SH-SY5Y (cell line): ENCODE measurements around the gene KRT12.

Source experiments
- GATA2 ChIP-seq: IDR thresholded peaks from 2 replicates; pipeline ENCODE4 v1.6.1; 2011; ENCODE audit warnings: mild to moderate bottlenecking, low read depth, low read length
- GATA3 ChIP-seq: IDR thresholded peaks from 2 replicates; pipeline ENCODE4 v1.6.1; 2011; ENCODE audit warnings: low read depth, mild to moderate bottlenecking, low read length, moderate library complexity

KRT12 gene

GRCh38 chr17:40818733-40819527 is 48.1 kb downstream of the KRT12 start:
- no peak for TF ChIP-seq GATA3
- TF ChIP-seq GATA2 = no peak

- TF ChIP-seq GATA3 = no peak
- no peak for TF ChIP-seq GATA2
Observed at GRCh38 chr17:40818343-40818732, 48.7 kb downstream of the KRT12 start.

GRCh38 chr17:40817103-40817682 is 49.8 kb downstream of the KRT12 start:
- TF ChIP-seq GATA3 (no peak), GATA2 (no peak)

- TF ChIP-seq GATA3 (no peak), GATA2 (no peak)
Observed at GRCh38 chr17:40816569-40816968, 50.5 kb downstream of the KRT12 start.

- TF ChIP-seq GATA3 (no peak), GATA2 (no peak)
Observed at GRCh38 chr17:40815381-40815780, 51.6 kb downstream of the KRT12 start.

GRCh38 chr17:40813804-40814203 is 53.2 kb downstream of the KRT12 start:
- TF ChIP-seq GATA3 = no peak
- no peak for TF ChIP-seq GATA2

GRCh38 chr17:40812639-40813038 is 54.4 kb downstream of the KRT12 start:
- TF ChIP-seq GATA2 = no peak
- TF ChIP-seq GATA3 = no peak
